MM.1S (cell line): Measurements from ENCODE around the gene SPTBN1.

Experiments used
- EZH2 ChIP-seq: fragments of 300-600 bp; sonication (generic); optimal IDR thresholded peaks from 2 replicates; pipeline ENCODE3; 2017; ENCODE audit warnings: low read depth, mild to moderate bottlenecking, antibody characterized with exemption, low read length, mixed read lengths
- EZH2phosphoT487 ChIP-seq: fragments of 300-600 bp; sonication (generic); IDR thresholded peaks from 2 replicates; pipeline ENCODE4 v1.6.1; 2018; ENCODE audit warnings: antibody characterized with exemption, low read length
- TF ChIP-seq, protein P1 (sequence below): fragments of 300-600 bp; sonication (generic); IDR thresholded peaks from 2 replicates; pipeline ENCODE4 v1.5.1; 2016; ENCODE audit warnings: antibody characterized with exemption, low read length, mixed read lengths

DNA sequence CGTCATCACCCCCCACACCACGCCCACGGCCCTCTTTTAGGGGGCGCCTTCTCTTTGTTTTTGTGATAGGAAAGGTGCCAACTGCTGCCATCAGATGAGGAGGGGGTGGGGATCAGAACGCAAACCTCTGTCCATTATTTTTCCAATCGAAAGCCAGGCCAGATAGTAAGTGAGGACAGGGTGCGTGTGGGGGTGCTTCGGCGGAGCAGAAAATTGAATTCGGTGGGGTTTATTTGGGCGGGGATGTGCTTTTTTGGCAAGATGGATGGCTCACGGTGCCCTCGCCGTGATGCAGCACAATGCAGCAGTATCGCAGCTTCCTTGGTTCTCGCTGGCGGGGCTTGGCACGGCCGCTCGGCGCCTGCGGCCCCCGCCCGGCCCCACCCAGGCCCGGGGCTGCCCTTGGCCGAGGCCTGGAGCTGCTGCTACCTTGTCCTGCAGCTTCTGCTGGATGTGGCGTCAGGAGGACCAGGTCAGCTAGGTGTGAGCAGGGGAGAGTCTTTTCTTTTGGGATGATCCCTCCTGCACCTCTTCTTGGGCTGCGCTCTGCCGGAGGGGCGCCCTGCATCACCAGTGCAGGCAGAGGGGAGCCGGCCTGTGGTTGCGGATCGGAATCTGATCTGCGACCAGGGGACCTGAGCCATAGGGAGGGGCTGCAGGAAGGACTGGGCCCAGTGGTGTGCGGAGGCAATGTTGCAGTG, 1.3 kb downstream of the SPTBN1 start:
- TF ChIP-seq EZH2phosphoT487, result no peak
- TF ChIP-seq, protein P1, sequence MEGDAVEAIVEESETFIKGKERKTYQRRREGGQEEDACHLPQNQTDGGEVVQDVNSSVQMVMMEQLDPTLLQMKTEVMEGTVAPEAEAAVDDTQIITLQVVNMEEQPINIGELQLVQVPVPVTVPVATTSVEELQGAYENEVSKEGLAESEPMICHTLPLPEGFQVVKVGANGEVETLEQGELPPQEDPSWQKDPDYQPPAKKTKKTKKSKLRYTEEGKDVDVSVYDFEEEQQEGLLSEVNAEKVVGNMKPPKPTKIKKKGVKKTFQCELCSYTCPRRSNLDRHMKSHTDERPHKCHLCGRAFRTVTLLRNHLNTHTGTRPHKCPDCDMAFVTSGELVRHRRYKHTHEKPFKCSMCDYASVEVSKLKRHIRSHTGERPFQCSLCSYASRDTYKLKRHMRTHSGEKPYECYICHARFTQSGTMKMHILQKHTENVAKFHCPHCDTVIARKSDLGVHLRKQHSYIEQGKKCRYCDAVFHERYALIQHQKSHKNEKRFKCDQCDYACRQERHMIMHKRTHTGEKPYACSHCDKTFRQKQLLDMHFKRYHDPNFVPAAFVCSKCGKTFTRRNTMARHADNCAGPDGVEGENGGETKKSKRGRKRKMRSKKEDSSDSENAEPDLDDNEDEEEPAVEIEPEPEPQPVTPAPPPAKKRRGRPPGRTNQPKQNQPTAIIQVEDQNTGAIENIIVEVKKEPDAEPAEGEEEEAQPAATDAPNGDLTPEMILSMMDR, result no peak
- TF ChIP-seq EZH2, result no peak
